BLaER1 treated with 17β-estradiol and CSF1 and Interleukin-3, amounts not matched to agents 10 nM and 100 nM (cell line): Measurements from ENCODE around the gene CLCNKA.

Source experiments
- H3K27ac ChIP-seq, 11 experiments: shearing (Covaris generic); formaldehyde crosslinking; 2 replicates each; pipeline ENCODE4 v1.8.1; 2022
- H3K27me3 ChIP-seq, 11 experiments: shearing (Covaris generic); formaldehyde crosslinking; 2 replicates each; pipeline ENCODE4 v1.8.1; 2022
- H3K36me3 ChIP-seq, 11 experiments: shearing (Covaris generic); formaldehyde crosslinking; 2 replicates each; pipeline ENCODE4 v1.8.1; 2022
- H3K4me1 ChIP-seq, 10 experiments: shearing (Covaris generic); formaldehyde crosslinking; 2 replicates each; pipeline ENCODE4 v1.8.1; 2022
- H3K4me2 ChIP-seq, 11 experiments: shearing (Covaris generic); formaldehyde crosslinking; 2 replicates each; pipeline ENCODE4 v1.8.1; 2022
- H3K4me3 ChIP-seq, 10 experiments: shearing (Covaris generic); formaldehyde crosslinking; 2 replicates each; pipeline ENCODE4 v1.8.1; 2022
- H3K9ac ChIP-seq, 11 experiments: shearing (Covaris generic); formaldehyde crosslinking; 2 replicates each; pipeline ENCODE4 v1.8.1; 2022
- H3K9me3 ChIP-seq, 11 experiments: shearing (Covaris generic); formaldehyde crosslinking; replicated peaks in 1 of 11; 2 replicates each; pipeline ENCODE4 v1.8.1; 2022
- H4K20me1 ChIP-seq, 11 experiments: shearing (Covaris generic); formaldehyde crosslinking; 2 replicates each; pipeline ENCODE4 v1.8.1; 2022
- Cebpa-rat ChIP-seq, 11 experiments: shearing (Covaris generic); IDR thresholded peaks; 2 replicates each; pipeline ENCODE4 v1.8.1; 2022

The CLCNKA gene

GRCh38 chr1:16068356-16069270 lies 46.8 kb downstream of the CLCNKA start:
- Histone ChIP-seq H3K27me3 (peaks cover 18 to 43% (median 25%) of the 10 kb centered on the region in 11 experiments), H4K20me1 (peaks cover 0 to 20% (median 5%) of the 10 kb centered on the region in 11 experiments; a peak in 9 of 22 replicates), H3K4me1 (peaks cover 31 to 86% (median 67%) of the 10 kb centered on the region in 10 experiments), H3K4me2 (peak overlapping the region; percentile 32 to 94 (median 70)), H3K27ac (no peak overlapping the region; a peak in 1 of 22 replicates), H3K9me3 (no peaks in the 10 kb centered on the region), H3K9ac (peak overlapping the region in 4 of 11 experiments; percentile 5 to 49 (median 27); a peak in 3 of 22 replicates), H3K36me3 (no peaks in the 10 kb centered on the region), H3K4me3 (no peak overlapping the region)
- TF ChIP-seq Cebpa-rat (IDR thresholded peaks at IDR 0.05) = no peak

- no peak for TF ChIP-seq Cebpa-rat (IDR thresholded peaks at IDR 0.05)
- H3K9ac ChIP-seq = no peak overlapping the region
- peaks cover 22 to 48% (median 32%) of the 10 kb centered on the region in 11 experiments for H3K27me3 ChIP-seq
- H3K27ac ChIP-seq = no peak overlapping the region
- no peaks in the 10 kb centered on the region for H3K36me3 ChIP-seq
- no peak overlapping the region for H3K4me3 ChIP-seq
- peak overlapping the region in 3 of 11 experiments; percentile 72 to 94 (median 86); a peak in 3 of 22 replicates for H3K4me2 ChIP-seq
- H3K9me3 ChIP-seq = no peaks in the 10 kb centered on the region
- peaks cover 20 to 72% (median 53%) of the 10 kb centered on the region in 10 experiments for H3K4me1 ChIP-seq
- peaks cover 0 to 20% (median 5%) of the 10 kb centered on the region in 11 experiments; a peak in 8 of 22 replicates for H4K20me1 ChIP-seq
Observed at GRCh38 chr1:16070640-16071355, 49.0 kb downstream of the CLCNKA start.

GRCh38 chr1:16071614-16072013 lies 49.8 kb downstream of the CLCNKA start:
- no peak overlapping the region; a peak in 1 of 22 replicates for H3K4me2 ChIP-seq
- no peaks in the 10 kb centered on the region for H3K36me3 ChIP-seq
- no peak overlapping the region for H3K4me3 ChIP-seq
- H3K27me3 ChIP-seq = peaks cover 22 to 48% (median 32%) of the 10 kb centered on the region in 11 experiments
- no peaks in the 10 kb centered on the region for H3K9me3 ChIP-seq
- H3K4me1 ChIP-seq = peaks cover 20 to 65% (median 48%) of the 10 kb centered on the region in 10 experiments
- peaks cover 0 to 25% (median 5%) of the 10 kb centered on the region in 11 experiments; a peak in 10 of 22 replicates for H4K20me1 ChIP-seq
- H3K27ac ChIP-seq = no peak overlapping the region
- no peak overlapping the region for H3K9ac ChIP-seq
- TF ChIP-seq Cebpa-rat (IDR thresholded peaks at IDR 0.05) = no peak

GRCh38 chr1:16072095-16072494 lies 50.3 kb downstream of the CLCNKA start:
- H3K4me2 ChIP-seq = peak overlapping the region in 4 of 11 experiments; percentile 5 to 98 (median 96); a peak in 4 of 22 replicates

GRCh38 chr1:16072616-16073484 lies 51.0 kb downstream of the CLCNKA start:
- Histone ChIP-seq H3K27me3 (peaks cover 22 to 40% (median 31%) of the 10 kb centered on the region in 11 experiments), H3K9ac (peak overlapping the region; percentile 21 to 72 (median 66); a peak in 21 of 22 replicates), H3K36me3 (no peaks in the 10 kb centered on the region), H4K20me1 (peaks cover 0 to 31% (median 5%) of the 10 kb centered on the region in 11 experiments; a peak in 10 of 22 replicates), H3K4me2 (peak overlapping the region; percentile 89 to 98 (median 95)), H3K9me3 (no peaks in the 10 kb centered on the region), H3K27ac (no peak overlapping the region; a peak in 1 of 22 replicates), H3K4me1 (peaks cover 14 to 57% (median 37%) of the 10 kb centered on the region in 10 experiments), H3K4me3 (peak overlapping the region; percentile 51 to 71 (median 60))
- no peak for TF ChIP-seq Cebpa-rat (IDR thresholded peaks at IDR 0.05)

More at GRCh38 chr1:16072095-16072494, 50.3 kb downstream of the CLCNKA start:
- Histone ChIP-seq H3K9ac (no peak overlapping the region), H3K4me1 (peaks cover 20 to 64% (median 45%) of the 10 kb centered on the region in 10 experiments), H3K36me3 (no peaks in the 10 kb centered on the region), H3K4me3 (no peak overlapping the region), H3K27me3 (peaks cover 22 to 47% (median 32%) of the 10 kb centered on the region in 11 experiments), H3K27ac (no peak overlapping the region), H4K20me1 (peaks cover 0 to 29% (median 5%) of the 10 kb centered on the region in 11 experiments; a peak in 10 of 22 replicates), H3K9me3 (no peaks in the 10 kb centered on the region)
- no peak for TF ChIP-seq Cebpa-rat (IDR thresholded peaks at IDR 0.05)

- Histone ChIP-seq H3K27ac (no peak within 1 kb of the TSS; a peak in 1 of 22 replicates), H3K4me2 (peak within 1 kb of the TSS; percentile 89 to 98 (median 95)), H3K4me3 (peak within 1 kb of the TSS; percentile 51 to 71 (median 60)), H4K20me1 (peaks cover 0 to 31% (median 5%) of the 10 kb centered on the region in 11 experiments; a peak in 9 of 22 replicates), H3K27me3 (peaks cover 22 to 38% (median 31%) of the 10 kb centered on the region in 11 experiments), H3K36me3 (no peaks in the 10 kb centered on the region), H3K9ac (peak within 1 kb of the TSS; percentile 21 to 72 (median 66); a peak in 21 of 22 replicates), H3K9me3 (no peaks in the 10 kb centered on the region), H3K4me1 (peaks cover 6 to 49% (median 30%) of the 10 kb centered on the region in 10 experiments; a peak in 19 of 20 replicates)
- TF ChIP-seq Cebpa-rat (IDR thresholded peaks at IDR 0.05) = no peak
Observed at GRCh38 chr1:16073490-16074119, 51.8 kb downstream of the CLCNKA start, which contains the start of gene FAM131C. FAM131C (minus strand) TSS chr1:16073651; CDS start chr1:16073442, 209 bp downstream.

GRCh38 chr1:16074217-16074616 lies 52.4 kb downstream of the CLCNKA start:
- TF ChIP-seq Cebpa-rat (IDR thresholded peaks at IDR 0.05) = no peak
- peaks cover 0 to 31% (median 5%) of the 10 kb centered on the region in 11 experiments; a peak in 9 of 22 replicates for H4K20me1 ChIP-seq
- peaks cover 22 to 38% (median 31%) of the 10 kb centered on the region in 11 experiments for H3K27me3 ChIP-seq
- peak overlapping the region in 1 of 10 experiments; percentile 60; a peak in 3 of 20 replicates for H3K4me3 ChIP-seq
- H3K4me2 ChIP-seq = peak overlapping the region; percentile 89 to 98 (median 95)
- H3K4me1 ChIP-seq = peaks cover 4 to 47% (median 25%) of the 10 kb centered on the region in 10 experiments; a peak in 16 of 20 replicates
- H3K27ac ChIP-seq = no peak overlapping the region
- H3K36me3 ChIP-seq = no peaks in the 10 kb centered on the region
- no peaks in the 10 kb centered on the region for H3K9me3 ChIP-seq
- 0 out of 22 replicates have a peak overlapping the region, but pooled peaks of 1 of the 11 experiments have one; percentile 64 for H3K9ac ChIP-seq
